ENCODE results near the gene PLD5.

- TF ChIP-seq, protein P1, sequence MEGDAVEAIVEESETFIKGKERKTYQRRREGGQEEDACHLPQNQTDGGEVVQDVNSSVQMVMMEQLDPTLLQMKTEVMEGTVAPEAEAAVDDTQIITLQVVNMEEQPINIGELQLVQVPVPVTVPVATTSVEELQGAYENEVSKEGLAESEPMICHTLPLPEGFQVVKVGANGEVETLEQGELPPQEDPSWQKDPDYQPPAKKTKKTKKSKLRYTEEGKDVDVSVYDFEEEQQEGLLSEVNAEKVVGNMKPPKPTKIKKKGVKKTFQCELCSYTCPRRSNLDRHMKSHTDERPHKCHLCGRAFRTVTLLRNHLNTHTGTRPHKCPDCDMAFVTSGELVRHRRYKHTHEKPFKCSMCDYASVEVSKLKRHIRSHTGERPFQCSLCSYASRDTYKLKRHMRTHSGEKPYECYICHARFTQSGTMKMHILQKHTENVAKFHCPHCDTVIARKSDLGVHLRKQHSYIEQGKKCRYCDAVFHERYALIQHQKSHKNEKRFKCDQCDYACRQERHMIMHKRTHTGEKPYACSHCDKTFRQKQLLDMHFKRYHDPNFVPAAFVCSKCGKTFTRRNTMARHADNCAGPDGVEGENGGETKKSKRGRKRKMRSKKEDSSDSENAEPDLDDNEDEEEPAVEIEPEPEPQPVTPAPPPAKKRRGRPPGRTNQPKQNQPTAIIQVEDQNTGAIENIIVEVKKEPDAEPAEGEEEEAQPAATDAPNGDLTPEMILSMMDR (IDR thresholded peaks at IDR 0.05): no peak
- TF ChIP-seq EP300 (IDR thresholded peaks at IDR 0.05): no peak
These were observed 390.7 kb downstream of the PLD5 start for GRCh38 chr1:242133796-242134195.

Data from ovary (tissue), 3 donors.